Epithelial cell of proximal tubule (primary cell): Measurements from ENCODE around the gene LARGE1. TPM values are rescaled to one million over a fixed set of nuclear protein-coding genes. Genes with fewer than 3 reads are reported as not detected.

Source experiments
- DNase-seq: peaks from one replicate; pipeline ENCODE4 v3.0.0-alpha.2; 2011; ENCODE audit warnings: low read depth
- H3K4me3 ChIP-seq: 2 replicates; pipeline ENCODE4 v1.5.1; 2011; ENCODE audit warnings: low read depth, mild to moderate bottlenecking, low read length
- CTCF ChIP-seq: conservative IDR thresholded peaks from 2 replicates; pipeline ENCODE4 v1.5.1; 2012; ENCODE audit warnings: low read depth, mild to moderate bottlenecking, low read length
- total RNA-seq: library from RNA; depleted of rRNA; stranded (reverse); fragments of >200 nt; gene quantifications from 2 replicates; pipeline ENCODE4 v1.2.3, GENCODE V29; 2015

The LARGE1 gene
- total RNA-seq, 1 donor from 2014 or later: 18.3 TPM

DNA sequence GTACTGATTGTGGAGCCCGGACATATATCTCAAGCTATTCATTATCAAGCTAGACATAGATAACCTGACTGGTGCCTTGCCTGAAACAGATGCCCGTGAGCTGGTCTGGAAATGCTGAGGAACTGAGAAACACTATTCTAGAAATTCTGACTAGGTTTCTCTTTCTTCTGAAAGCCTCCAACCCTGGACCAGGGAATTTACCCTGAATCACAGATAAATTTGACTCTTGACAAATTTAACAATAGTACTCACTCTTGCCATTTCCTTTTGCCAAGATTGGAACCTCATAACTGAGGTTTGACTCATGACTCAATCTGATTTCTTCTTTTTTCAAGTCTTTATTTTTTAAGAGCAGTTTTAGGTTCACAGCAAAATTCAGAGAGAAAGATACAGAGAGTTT lies 672.5 kb downstream of the LARGE1 start:
- H3K4me3 ChIP-seq: no peak overlapping the region
- no peak for TF ChIP-seq CTCF
- DNase-seq: no peak

- no peak for DNase-seq
- H3K4me3 ChIP-seq: no peak overlapping the region
- TF ChIP-seq CTCF: no peak
Observed at GRCh38 chr22:33242078-33242477, 678.2 kb downstream of the LARGE1 start.

DNA sequence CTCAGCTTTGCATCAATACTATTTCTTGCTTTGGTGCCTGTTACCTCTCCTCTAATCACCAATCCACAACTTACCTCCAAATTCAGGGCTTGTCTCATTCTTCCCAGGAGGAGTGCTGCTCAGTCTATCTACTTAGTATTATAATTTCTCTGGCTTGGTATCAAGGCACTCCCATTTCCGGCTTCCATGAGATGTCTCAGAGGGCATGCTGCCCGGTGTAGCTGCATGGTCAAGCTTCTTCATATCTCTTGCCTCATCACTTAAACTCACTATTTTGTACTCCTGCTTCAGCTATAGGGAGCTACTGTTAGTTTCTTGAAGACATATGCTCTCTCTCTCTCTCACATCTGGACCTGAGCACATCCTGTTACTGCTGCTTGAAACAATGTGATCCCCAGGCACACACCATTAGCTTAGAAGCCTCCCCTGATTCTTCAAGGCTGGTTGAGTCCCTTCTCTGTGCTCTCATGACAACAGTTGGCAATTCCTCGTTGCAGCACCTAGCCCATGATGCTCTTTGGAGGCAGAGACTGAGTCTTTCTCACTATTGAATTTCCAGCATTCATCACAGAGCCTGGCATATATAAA lies 679.3 kb downstream of the LARGE1 start:
- TF ChIP-seq CTCF: no peak
- no peak overlapping the region for H3K4me3 ChIP-seq

DNA sequence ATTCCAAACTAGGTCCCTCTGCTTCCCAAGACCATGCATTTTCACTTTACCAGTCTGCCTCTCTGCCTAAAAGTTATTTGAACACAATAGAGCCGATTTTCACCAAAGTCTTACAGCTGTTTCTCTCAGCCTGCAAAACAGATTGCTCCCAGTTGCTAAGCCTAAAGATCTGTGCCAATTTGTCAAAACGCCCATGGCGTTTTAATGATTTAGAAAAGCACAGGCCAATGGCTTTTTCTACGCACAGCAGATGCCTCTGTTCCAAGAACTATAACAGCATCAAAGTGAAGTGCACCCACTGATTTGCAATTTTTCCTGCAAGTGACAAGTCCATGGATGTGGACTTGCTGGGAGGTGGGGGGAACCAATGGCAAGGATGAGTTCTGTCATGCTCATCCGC lies 688.2 kb downstream of the LARGE1 start:
- no peak for TF ChIP-seq CTCF
- H3K4me3 ChIP-seq: no peak overlapping the region
- no peak for DNase-seq

More for the DNA sequence above, 679.3 kb downstream of the LARGE1 start:
- no peak for DNase-seq

DNA sequence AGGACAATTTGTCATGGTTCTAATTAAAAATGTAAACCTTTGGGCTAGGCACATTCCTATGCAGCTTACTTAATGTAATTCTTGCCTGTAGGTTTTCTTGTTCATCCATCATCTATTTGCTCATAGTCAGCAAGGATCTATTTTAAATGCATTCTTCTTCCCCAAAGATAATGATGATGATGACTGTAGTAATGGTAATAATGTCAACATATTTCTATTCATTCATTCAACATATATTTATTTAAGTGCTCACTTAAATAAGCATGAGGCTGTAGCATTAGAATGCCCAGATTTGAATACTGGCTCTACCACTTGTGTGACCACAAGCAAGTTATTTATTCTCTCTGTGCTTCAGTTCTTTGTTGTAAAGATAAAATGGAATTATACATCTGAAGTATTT lies 692.5 kb downstream of the LARGE1 start:
- DNase-seq: no peak
- no peak for TF ChIP-seq CTCF
- H3K4me3 ChIP-seq: no peak overlapping the region

GRCh38 chr22:33224841-33225240 lies 695.4 kb downstream of the LARGE1 start:
- DNase-seq: no peak
- no peak overlapping the region for H3K4me3 ChIP-seq
- TF ChIP-seq CTCF: no peak
